Melanocyte of skin (primary cell): ENCODE results near the gene DPF1. TPM values are rescaled to one million over a fixed set of nuclear protein-coding genes. Genes with fewer than 3 reads are reported as not detected.

Experiments used
- small RNA-seq, 2 donors: library from RNA; depleted of rRNA; stranded (forward); fragments of <200 nt; gene quantifications; one replicate each; pipeline ENCODE3, GENCODE V24; 2012
- total RNA-seq, 2 donors: library from RNA; depleted of rRNA; stranded (reverse); fragments of >200 nt; gene quantifications; 2 replicates each; pipeline ENCODE4 v1.2.3, GENCODE V29; 2012

Gene DPF1
- total RNA-seq, result 1 to 10 TPM; 1.0 to 3.3 TPM

DNA sequence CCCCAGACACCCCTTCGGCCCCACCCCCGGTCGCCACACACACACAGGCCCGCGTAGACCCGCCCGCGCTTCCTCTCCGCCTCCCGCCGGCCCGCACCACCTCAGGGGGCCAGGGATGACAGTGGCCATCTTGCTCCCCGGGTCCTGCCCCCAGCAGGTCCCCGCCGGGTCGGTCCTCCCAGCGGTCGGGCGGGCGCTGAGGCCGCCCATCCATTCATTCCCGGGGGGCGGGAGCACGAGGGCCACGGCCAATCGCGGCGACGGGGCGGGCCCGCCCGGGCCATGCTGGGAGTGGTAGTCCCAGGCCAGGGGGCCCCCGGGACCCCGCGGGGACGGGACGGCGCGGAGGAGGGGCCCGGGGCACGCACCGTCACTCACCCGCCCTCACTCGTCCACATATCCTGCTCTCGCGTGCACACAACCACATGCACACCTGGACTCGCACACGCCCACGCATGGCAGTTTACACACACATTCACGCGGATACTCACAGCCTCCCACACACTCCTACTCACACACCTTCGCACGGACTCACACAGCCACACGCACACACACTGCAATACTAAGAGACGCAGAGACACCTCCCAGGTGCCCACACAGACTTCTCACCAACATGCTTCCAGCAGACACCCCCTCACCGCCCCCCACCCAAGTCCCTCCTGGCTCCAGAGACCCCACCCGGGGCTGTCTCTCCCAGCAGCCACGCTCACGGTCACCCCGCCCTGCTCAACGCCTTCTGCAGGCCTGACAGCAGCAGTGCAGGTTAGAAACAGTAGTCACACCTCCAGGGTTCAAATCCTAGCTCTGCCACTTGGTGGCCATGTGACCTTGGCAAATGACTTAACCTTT is at the start of gene DPF1:
DPF1 (minus strand) TSS at position 209 of the 849 bp plus-strand sequence; CDS start at position 129, 80 bp downstream.

DNA sequence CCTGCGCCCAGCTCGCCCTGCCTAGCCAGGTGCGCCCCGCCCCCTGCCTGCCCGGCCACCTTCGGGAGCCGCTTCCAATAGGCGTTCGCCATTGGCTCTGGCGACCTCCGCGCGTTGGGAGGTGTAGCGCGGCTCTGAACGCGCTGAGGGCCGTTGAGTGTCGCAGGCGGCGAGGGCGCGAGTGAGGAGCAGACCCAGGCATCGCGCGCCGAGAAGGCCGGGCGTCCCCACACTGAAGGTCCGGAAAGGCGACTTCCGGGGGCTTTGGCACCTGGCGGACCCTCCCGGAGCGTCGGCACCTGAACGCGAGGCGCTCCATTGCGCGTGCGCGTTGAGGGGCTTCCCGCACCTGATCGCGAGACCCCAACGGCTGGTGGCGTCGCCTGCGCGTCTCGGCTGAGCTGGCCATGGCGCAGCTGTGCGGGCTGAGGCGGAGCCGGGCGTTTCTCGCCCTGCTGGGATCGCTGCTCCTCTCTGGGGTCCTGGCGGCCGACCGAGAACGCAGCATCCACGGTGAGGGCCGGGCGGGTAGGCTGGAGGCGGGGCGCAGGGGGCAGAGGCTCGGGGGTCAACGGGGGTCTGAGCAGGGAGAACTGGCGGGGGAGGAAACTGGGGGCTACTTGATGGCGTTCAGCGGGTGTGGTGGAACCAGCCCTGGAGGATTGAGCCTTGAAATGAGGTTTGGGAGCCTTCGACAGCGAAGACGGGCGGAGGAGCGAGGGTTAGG is 40.6 kb upstream of the DPF1 start, which contains the start of gene SPINT2:
SPINT2 (plus strand) TSS at position 88 of the 727 bp plus-strand sequence; CDS start at position 408, 320 bp downstream.

Small RNA genes lying within 50 kb of the gene (small RNA-seq; reads per million reads assigned to genes)
- 0 reads per million in 2 donors for gene RN7SL663P

Other genes with a start within 250 kb of the DPF1 start
- gene PPP1R14A, start 32.2 kb upstream of the DPF1 start, total RNA-seq, result not detected
- gene SPINT2, start 40.4 kb upstream of the DPF1 start, total RNA-seq, result not detected
- not detected for gene C19orf33, start 80.0 kb upstream of the DPF1 start, total RNA-seq
- gene YIF1B, start 91.7 kb upstream of the DPF1 start, total RNA-seq, result 100 to 1,000 TPM in 1 of 2 donors, 10 to 100 TPM in 1; 94.6 to 118 TPM
- gene KCNK6, start 95.6 kb upstream of the DPF1 start, total RNA-seq, result under 1 TPM; under 0.01 to 0.33 TPM
- gene CATSPERG, start 111.6 kb upstream of the DPF1 start, total RNA-seq, result 1 to 10 TPM in 1 of 2 donors, under 1 TPM in 1; 0.33 to 1.4 TPM
- 100 to 1,000 TPM; 402 to 443 TPM for gene PSMD8, start 150.3 kb upstream of the DPF1 start, total RNA-seq
- not detected for gene GGN, start 163.8 kb upstream of the DPF1 start, total RNA-seq
- under 1 TPM; 0.33 to 0.34 TPM for gene SPRED3, start 164.5 kb upstream of the DPF1 start, total RNA-seq
- 1 to 10 TPM; 7.0 to 7.2 TPM for gene FAM98C, start 178.9 kb upstream of the DPF1 start, total RNA-seq
- not detected for gene RASGRP4, start 202.0 kb upstream of the DPF1 start, total RNA-seq
- gene RYR1, start 209.5 kb upstream of the DPF1 start, total RNA-seq, result 1 to 10 TPM in 1 of 2 donors, under 1 TPM in 1; 1.00 to 1.4 TPM